ENCODE results near the gene UBE3A. TPM values are rescaled to one million over a fixed set of nuclear protein-coding genes. Genes with fewer than 3 reads are reported as not detected.

UBE3A gene
- total RNA-seq, 1 experiment from 2014 or later: 121 TPM

- no peaks in the 10 kb centered on the region for H3K36me3 ChIP-seq (ENCODE audit: insufficient read depth, low read length)
- no peak overlapping the region for H3K9ac ChIP-seq (ENCODE audit: low read length)
- 0 out of 2 replicates have a peak, but pooled peaks cover 3% of the 10 kb centered on the region for H3K27me3 ChIP-seq (ENCODE audit: low read length)
- H3K9me2 ChIP-seq (replicated peaks; ENCODE audit: insufficient read depth, low read length): no peaks in the 10 kb centered on the region
- no peaks in the 10 kb centered on the region for H4K20me1 ChIP-seq (ENCODE audit: insufficient read depth, low read depth, low read length)
- peaks cover 8% of the 10 kb centered on the region; the same call in 1 of the 2 replicates for H3K9me3 ChIP-seq (ENCODE audit: low read length)
- H3K4me2 ChIP-seq (ENCODE audit: low read depth, low read length, poor library complexity, severe bottlenecking): no peak overlapping the region
- no peak overlapping the region for H3K27ac ChIP-seq (ENCODE audit: low read length)
- no peaks in the 10 kb centered on the region for H3K4me1 ChIP-seq (ENCODE audit: low read length)
- no peaks in the 10 kb centered on the region for H3K79me2 ChIP-seq (ENCODE audit: low read length)
- H2AFZ ChIP-seq (ENCODE audit: low read length): no peak overlapping the region
- no peak overlapping the region for H3K4me3 ChIP-seq (ENCODE audit: low read length)
- DNase-seq: no peak
Measured at GRCh38 chr15:25451501-25451900, 12.7 kb upstream of the UBE3A start.

GRCh38 chr15:25450163-25450562, 11.3 kb upstream of the UBE3A start:
- Histone ChIP-seq H2AFZ (ENCODE audit: low read length) (no peak overlapping the region), H3K9me2 (replicated peaks; ENCODE audit: insufficient read depth, low read length) (no peaks in the 10 kb centered on the region), H3K9ac (ENCODE audit: low read length) (no peak overlapping the region), H3K9me3 (ENCODE audit: low read length) (peaks cover 8% of the 10 kb centered on the region; the same call in 1 of the 2 replicates), H3K27me3 (ENCODE audit: low read length) (0 out of 2 replicates have a peak, but pooled peaks cover 3% of the 10 kb centered on the region), H3K79me2 (ENCODE audit: low read length) (no peaks in the 10 kb centered on the region), H3K27ac (ENCODE audit: low read length) (no peak overlapping the region), H3K4me3 (ENCODE audit: low read length) (no peak overlapping the region), H3K36me3 (ENCODE audit: insufficient read depth, low read length) (no peaks in the 10 kb centered on the region), H4K20me1 (ENCODE audit: insufficient read depth, low read depth, low read length) (no peaks in the 10 kb centered on the region), H3K4me2 (ENCODE audit: low read depth, low read length, poor library complexity, severe bottlenecking) (no peak overlapping the region), H3K4me1 (ENCODE audit: low read length) (no peaks in the 10 kb centered on the region)
- no peak for DNase-seq

- Histone ChIP-seq H3K4me1 (ENCODE audit: low read length) (no peaks in the 10 kb centered on the region), H3K27ac (ENCODE audit: low read length) (no peak overlapping the region), H3K79me2 (ENCODE audit: low read length) (no peaks in the 10 kb centered on the region), H3K9ac (ENCODE audit: low read length) (no peak overlapping the region), H2AFZ (ENCODE audit: low read length) (no peak overlapping the region), H3K9me3 (ENCODE audit: low read length) (peaks cover 3% of the 10 kb centered on the region; the same call in 1 of the 2 replicates), H3K27me3 (ENCODE audit: low read length) (no peaks in the 10 kb centered on the region), H3K4me2 (ENCODE audit: low read depth, low read length, poor library complexity, severe bottlenecking) (no peak overlapping the region), H3K4me3 (ENCODE audit: low read length) (no peak overlapping the region), H4K20me1 (ENCODE audit: insufficient read depth, low read depth, low read length) (no peaks in the 10 kb centered on the region), H3K36me3 (ENCODE audit: insufficient read depth, low read length) (no peaks in the 10 kb centered on the region), H3K9me2 (replicated peaks; ENCODE audit: insufficient read depth, low read length) (no peaks in the 10 kb centered on the region)
- peak; percentile 23 for DNase-seq
Measured at GRCh38 chr15:25446076-25446475, 7.3 kb upstream of the UBE3A start.

- Histone ChIP-seq H3K4me2 (ENCODE audit: low read depth, low read length, poor library complexity, severe bottlenecking) (no peak overlapping the region), H3K9me2 (replicated peaks; ENCODE audit: insufficient read depth, low read length) (no peaks in the 10 kb centered on the region), H3K79me2 (ENCODE audit: low read length) (no peaks in the 10 kb centered on the region), H2AFZ (ENCODE audit: low read length) (no peak overlapping the region), H3K27me3 (ENCODE audit: low read length) (no peaks in the 10 kb centered on the region), H3K36me3 (ENCODE audit: insufficient read depth, low read length) (no peaks in the 10 kb centered on the region), H4K20me1 (ENCODE audit: insufficient read depth, low read depth, low read length) (no peaks in the 10 kb centered on the region), H3K9ac (ENCODE audit: low read length) (no peak overlapping the region), H3K27ac (ENCODE audit: low read length) (no peak overlapping the region), H3K9me3 (ENCODE audit: low read length) (peaks cover 3% of the 10 kb centered on the region; the same call in 1 of the 2 replicates), H3K4me3 (ENCODE audit: low read length) (no peak overlapping the region), H3K4me1 (ENCODE audit: low read length) (no peaks in the 10 kb centered on the region)
- peak; percentile 32 for DNase-seq
Measured at GRCh38 chr15:25445412-25445811, 6.6 kb upstream of the UBE3A start.

GRCh38 chr15:25441111-25441510, 2.3 kb upstream of the UBE3A start:
- H3K27me3 ChIP-seq (ENCODE audit: low read length): no peaks in the 10 kb centered on the region
- no peak overlapping the region for H3K4me3 ChIP-seq (ENCODE audit: low read length)
- H3K4me2 ChIP-seq (ENCODE audit: low read depth, low read length, poor library complexity, severe bottlenecking): no peak overlapping the region
- H3K9me2 ChIP-seq (replicated peaks; ENCODE audit: insufficient read depth, low read length): no peaks in the 10 kb centered on the region
- no peak overlapping the region for H3K27ac ChIP-seq (ENCODE audit: low read length)
- no peaks in the 10 kb centered on the region; the same call in 1 of the 2 replicates for H3K9me3 ChIP-seq (ENCODE audit: low read length)
- H3K36me3 ChIP-seq (ENCODE audit: insufficient read depth, low read length): peaks cover 15% of the 10 kb centered on the region
- H4K20me1 ChIP-seq (ENCODE audit: insufficient read depth, low read depth, low read length): peaks cover 7% of the 10 kb centered on the region
- H3K79me2 ChIP-seq (ENCODE audit: low read length): peaks cover 29% of the 10 kb centered on the region
- H3K9ac ChIP-seq (ENCODE audit: low read length): no peak overlapping the region
- H2AFZ ChIP-seq (ENCODE audit: low read length): no peak overlapping the region
- H3K4me1 ChIP-seq (ENCODE audit: low read length): peaks cover 27% of the 10 kb centered on the region
- DNase-seq: peak; percentile 22

- H3K27ac ChIP-seq (ENCODE audit: low read length): peak overlapping the region; percentile 77
- DNase-seq: peak; percentile 57
- no peaks in the 10 kb centered on the region for H3K9me2 ChIP-seq (replicated peaks; ENCODE audit: insufficient read depth, low read length)
- peaks cover 46% of the 10 kb centered on the region for H3K79me2 ChIP-seq (ENCODE audit: low read length)
- H3K9ac ChIP-seq (ENCODE audit: low read length): peak overlapping the region; percentile 95
- peaks cover 32% of the 10 kb centered on the region for H3K36me3 ChIP-seq (ENCODE audit: insufficient read depth, low read length)
- H4K20me1 ChIP-seq (ENCODE audit: insufficient read depth, low read depth, low read length): peaks cover 14% of the 10 kb centered on the region
- peak overlapping the region; percentile 98 for H3K4me2 ChIP-seq (ENCODE audit: low read depth, low read length, poor library complexity, severe bottlenecking)
- H3K9me3 ChIP-seq (ENCODE audit: low read length): peaks cover 13% of the 10 kb centered on the region
- H3K4me1 ChIP-seq (ENCODE audit: low read length): peaks cover 27% of the 10 kb centered on the region
- H3K4me3 ChIP-seq (ENCODE audit: low read length): peak overlapping the region; percentile 85
- H2AFZ ChIP-seq (ENCODE audit: low read length): peak overlapping the region; percentile 97
- H3K27me3 ChIP-seq (ENCODE audit: low read length): no peaks in the 10 kb centered on the region
Measured at GRCh38 chr15:25439369-25439836, 579 bp upstream of the UBE3A start.

GRCh38 chr15:25437777-25438600, 835 bp downstream of the UBE3A start:
- Histone ChIP-seq H3K27ac (ENCODE audit: low read length) (peak overlapping the region; percentile 83), H3K9me2 (replicated peaks; ENCODE audit: insufficient read depth, low read length) (no peaks in the 10 kb centered on the region), H3K79me2 (ENCODE audit: low read length) (peaks cover 61% of the 10 kb centered on the region), H3K9ac (ENCODE audit: low read length) (peak overlapping the region; percentile 99), H3K27me3 (ENCODE audit: low read length) (no peaks in the 10 kb centered on the region), H3K4me1 (ENCODE audit: low read length) (peaks cover 27% of the 10 kb centered on the region), H2AFZ (ENCODE audit: low read length) (no peak overlapping the region), H3K36me3 (ENCODE audit: insufficient read depth, low read length) (peaks cover 44% of the 10 kb centered on the region), H3K4me3 (ENCODE audit: low read length) (peak overlapping the region; percentile 95), H4K20me1 (ENCODE audit: insufficient read depth, low read depth, low read length) (peaks cover 14% of the 10 kb centered on the region), H3K4me2 (ENCODE audit: low read depth, low read length, poor library complexity, severe bottlenecking) (peak overlapping the region; percentile 98), H3K9me3 (ENCODE audit: low read length) (peaks cover 16% of the 10 kb centered on the region)
- DNase-seq: peak; percentile 85

- peak overlapping the region; percentile 99; the same call in 1 of the 2 replicates for H3K9ac ChIP-seq (ENCODE audit: low read length)
- no peak overlapping the region for H2AFZ ChIP-seq (ENCODE audit: low read length)
- no peak for DNase-seq
- H4K20me1 ChIP-seq (ENCODE audit: insufficient read depth, low read depth, low read length): peaks cover 25% of the 10 kb centered on the region
- peaks cover 16% of the 10 kb centered on the region for H3K9me3 ChIP-seq (ENCODE audit: low read length)
- H3K27me3 ChIP-seq (ENCODE audit: low read length): no peaks in the 10 kb centered on the region
- H3K9me2 ChIP-seq (replicated peaks; ENCODE audit: insufficient read depth, low read length): no peaks in the 10 kb centered on the region
- peaks cover 56% of the 10 kb centered on the region for H3K36me3 ChIP-seq (ENCODE audit: insufficient read depth, low read length)
- H3K4me3 ChIP-seq (ENCODE audit: low read length): peak overlapping the region; percentile 95
- H3K4me1 ChIP-seq (ENCODE audit: low read length): peaks cover 27% of the 10 kb centered on the region
- H3K4me2 ChIP-seq (ENCODE audit: low read depth, low read length, poor library complexity, severe bottlenecking): peak overlapping the region; percentile 98
- peak overlapping the region; percentile 83; the same call in 1 of the 2 replicates for H3K27ac ChIP-seq (ENCODE audit: low read length)
- peaks cover 73% of the 10 kb centered on the region for H3K79me2 ChIP-seq (ENCODE audit: low read length)
Measured at GRCh38 chr15:25436707-25437106, 2.1 kb downstream of the UBE3A start.
